AG10803 (cell line): ENCODE results near the gene OSBPL8.
"Not testable (repeated sequence)": the region's sequence is repeated elsewhere in the genome, so short reads cannot be mapped to it uniquely, and the experiment has no call there.

Source experiments
- DNase-seq: peaks from one replicate; pipeline ENCODE4 v3.0.0; 2010; ENCODE audit warnings: low read depth
- H3K4me3 ChIP-seq: 2 replicates; pipeline ENCODE4 v1.5.1; 2011; ENCODE audit warnings: mild to moderate bottlenecking, low read length, control low read depth
- TF ChIP-seq, protein P1 (sequence below): conservative IDR thresholded peaks from 2 replicates; pipeline ENCODE4 v1.5.1; 2011; ENCODE audit warnings: mild to moderate bottlenecking, low read length, control low read depth, inconsistent platforms

The OSBPL8 gene

DNA sequence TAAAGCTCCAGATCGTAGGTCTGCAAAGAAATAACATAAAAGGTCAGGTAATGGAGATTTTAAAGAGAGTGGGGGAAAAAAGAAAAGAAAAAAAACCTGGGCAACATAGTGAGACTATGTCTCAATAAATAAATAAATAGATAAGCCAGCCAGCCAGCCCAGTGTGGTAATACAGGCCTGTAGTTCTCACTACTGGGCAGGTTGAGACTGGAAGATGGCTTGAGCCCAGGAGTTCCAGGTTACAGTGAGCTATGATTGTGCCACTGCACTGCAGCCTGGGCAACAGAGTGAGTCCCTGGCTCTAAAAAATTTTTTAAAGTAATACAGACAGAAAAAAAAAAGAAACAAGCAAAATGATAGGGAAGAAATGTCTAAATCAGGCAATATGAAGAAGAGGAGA is 168.1 kb downstream of the OSBPL8 start:
- TF ChIP-seq, protein P1, sequence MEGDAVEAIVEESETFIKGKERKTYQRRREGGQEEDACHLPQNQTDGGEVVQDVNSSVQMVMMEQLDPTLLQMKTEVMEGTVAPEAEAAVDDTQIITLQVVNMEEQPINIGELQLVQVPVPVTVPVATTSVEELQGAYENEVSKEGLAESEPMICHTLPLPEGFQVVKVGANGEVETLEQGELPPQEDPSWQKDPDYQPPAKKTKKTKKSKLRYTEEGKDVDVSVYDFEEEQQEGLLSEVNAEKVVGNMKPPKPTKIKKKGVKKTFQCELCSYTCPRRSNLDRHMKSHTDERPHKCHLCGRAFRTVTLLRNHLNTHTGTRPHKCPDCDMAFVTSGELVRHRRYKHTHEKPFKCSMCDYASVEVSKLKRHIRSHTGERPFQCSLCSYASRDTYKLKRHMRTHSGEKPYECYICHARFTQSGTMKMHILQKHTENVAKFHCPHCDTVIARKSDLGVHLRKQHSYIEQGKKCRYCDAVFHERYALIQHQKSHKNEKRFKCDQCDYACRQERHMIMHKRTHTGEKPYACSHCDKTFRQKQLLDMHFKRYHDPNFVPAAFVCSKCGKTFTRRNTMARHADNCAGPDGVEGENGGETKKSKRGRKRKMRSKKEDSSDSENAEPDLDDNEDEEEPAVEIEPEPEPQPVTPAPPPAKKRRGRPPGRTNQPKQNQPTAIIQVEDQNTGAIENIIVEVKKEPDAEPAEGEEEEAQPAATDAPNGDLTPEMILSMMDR: no peak
- no peak for DNase-seq
- H3K4me3 ChIP-seq: no peak overlapping the region

DNA sequence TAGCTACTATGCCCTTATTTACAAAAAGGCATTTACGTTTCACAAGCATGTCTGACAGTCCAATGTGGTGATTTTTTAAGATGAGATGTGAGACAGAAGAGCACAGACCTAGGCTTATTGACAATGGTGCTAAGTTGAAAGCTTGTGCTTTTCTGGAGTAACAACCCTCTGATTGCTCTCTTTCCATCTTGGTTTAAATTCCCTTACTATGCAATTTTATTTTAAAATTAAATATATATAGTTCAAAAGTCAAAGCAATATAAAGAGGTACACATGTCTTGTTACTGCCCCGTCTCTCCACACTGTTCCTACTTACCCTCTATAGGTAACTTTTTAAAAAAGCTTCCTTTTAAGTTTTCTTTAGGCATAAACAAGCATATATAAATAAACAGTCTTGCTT is 172.0 kb downstream of the OSBPL8 start:
- no peak for DNase-seq
- TF ChIP-seq, protein P1: no peak
- H3K4me3 ChIP-seq: no peak overlapping the region

DNA sequence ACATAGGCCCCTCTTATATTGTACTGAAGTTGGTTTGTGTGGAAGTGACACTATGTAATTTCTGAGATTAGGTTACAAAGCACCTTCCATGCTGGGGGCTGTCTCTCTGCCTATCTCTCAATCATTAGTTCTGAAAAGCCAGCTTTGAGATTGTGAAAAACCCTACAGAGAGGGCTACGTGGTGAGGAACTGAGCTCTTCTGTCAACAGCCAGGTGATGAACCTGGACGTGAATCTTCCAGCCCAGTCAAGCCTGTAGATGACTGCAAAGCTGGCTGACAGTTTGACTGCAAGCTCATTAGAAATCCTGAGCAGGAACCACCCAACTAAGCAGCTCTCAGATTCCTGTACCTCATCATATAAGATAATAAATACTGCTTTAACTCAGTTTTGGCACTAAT is 175.0 kb downstream of the OSBPL8 start:
- no peak for DNase-seq
- no peak overlapping the region for H3K4me3 ChIP-seq
- TF ChIP-seq, protein P1: no peak

DNA sequence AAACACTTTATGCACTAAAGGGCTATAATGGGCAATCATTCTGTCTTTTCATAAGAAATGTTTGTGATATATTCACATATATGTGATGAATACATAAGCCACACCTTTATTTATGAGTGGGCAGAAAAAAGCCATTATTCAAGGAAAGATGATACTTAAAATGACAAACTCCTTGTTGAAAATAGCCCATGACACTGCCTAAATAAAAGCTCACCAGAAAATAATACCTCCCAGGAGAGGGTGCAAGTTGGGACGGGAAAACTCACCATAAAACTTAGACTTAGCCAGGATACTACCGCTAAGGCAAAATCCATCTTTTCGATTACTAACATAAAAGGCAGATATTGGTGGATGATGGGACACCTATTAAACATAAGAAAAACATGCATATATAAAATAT is 175.6 kb downstream of the OSBPL8 start:
- TF ChIP-seq, protein P1: no peak
- DNase-seq: no peak
- no peak overlapping the region for H3K4me3 ChIP-seq

DNA sequence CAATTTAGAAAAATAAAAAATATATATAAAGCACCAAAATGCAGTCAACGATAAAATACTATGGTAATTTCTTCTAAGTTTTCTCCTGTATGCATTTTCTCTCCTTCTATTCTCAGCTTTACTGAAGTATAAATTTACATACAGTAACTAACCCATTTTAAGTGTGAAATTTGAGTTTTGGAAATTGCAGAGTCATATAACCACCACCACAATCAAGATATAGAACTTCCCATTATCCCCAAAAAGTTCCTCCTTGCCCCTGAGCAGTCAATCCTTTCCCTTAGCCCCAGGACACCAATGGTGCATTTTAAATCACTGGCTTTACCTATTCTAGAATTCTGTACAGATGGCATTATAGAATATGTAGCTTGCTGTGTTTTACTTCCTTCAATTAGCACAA is 180.3 kb downstream of the OSBPL8 start:
- no peak for DNase-seq
- no peak overlapping the region for H3K4me3 ChIP-seq
- TF ChIP-seq, protein P1: no peak

DNA sequence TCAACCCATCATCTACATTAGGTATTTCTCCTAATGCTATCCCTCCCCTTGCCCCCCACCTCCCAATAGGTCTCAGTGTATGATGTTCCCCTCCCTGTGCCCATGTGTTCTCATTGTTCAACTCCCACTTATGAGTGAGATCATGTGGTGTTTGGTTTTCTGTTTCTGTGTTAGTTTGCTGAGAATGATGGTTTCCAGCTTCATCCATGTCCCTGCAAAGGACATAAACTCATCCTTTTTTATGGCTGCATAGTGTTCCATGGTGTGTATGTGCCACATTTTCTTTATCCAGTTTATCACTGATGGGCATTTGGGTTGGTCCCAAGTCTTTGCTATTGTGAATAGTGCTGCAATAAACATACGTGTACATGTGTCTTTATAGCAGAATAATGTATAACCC is 182.7 kb downstream of the OSBPL8 start:
- not testable (repeated sequence) for H3K4me3 ChIP-seq, DNase-seq

DNA sequence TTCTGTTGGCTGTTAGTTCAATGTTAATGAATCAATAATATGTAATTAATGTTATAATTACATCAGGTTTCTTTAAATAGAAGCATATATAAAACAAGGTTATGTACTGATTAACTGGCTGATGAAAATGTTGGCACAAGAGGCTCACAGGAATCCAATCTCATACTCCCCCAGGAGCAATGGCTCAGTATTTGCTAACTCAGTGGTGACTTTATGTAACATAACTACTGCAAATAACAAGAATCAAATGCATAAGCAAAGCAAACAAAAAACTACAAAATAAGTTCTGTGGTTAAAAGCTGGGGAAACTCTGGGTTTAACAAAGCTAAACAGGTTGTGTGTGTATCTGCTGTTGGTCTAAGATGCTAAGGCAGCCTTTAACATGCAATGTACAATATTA is 183.6 kb downstream of the OSBPL8 start:
- no peak overlapping the region for H3K4me3 ChIP-seq
- peak; percentile 22 for DNase-seq
- TF ChIP-seq, protein P1: no peak

DNA sequence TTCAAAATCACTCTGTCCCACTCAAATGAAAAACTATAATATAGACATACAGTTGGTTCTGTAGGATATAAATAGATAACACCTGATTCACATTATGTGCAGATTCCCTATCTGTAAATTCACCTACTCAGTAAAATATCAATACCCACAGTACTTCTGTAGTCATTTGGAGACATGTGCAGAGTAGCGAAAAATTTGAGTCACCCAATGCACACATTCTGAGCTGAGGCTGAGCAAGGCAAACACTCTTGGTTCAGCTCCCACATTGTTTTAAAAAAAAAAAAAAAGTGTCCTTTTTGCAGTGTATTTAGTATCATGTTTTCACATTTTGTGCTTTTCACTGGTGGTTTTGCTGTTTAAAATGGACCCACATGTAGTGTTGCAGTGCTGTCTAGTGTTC is 184.1 kb downstream of the OSBPL8 start:
- no peak overlapping the region for H3K4me3 ChIP-seq
- DNase-seq: no peak
- TF ChIP-seq, protein P1: no peak
